Measurements from ENCODE around the gene CD2AP.

DNA sequence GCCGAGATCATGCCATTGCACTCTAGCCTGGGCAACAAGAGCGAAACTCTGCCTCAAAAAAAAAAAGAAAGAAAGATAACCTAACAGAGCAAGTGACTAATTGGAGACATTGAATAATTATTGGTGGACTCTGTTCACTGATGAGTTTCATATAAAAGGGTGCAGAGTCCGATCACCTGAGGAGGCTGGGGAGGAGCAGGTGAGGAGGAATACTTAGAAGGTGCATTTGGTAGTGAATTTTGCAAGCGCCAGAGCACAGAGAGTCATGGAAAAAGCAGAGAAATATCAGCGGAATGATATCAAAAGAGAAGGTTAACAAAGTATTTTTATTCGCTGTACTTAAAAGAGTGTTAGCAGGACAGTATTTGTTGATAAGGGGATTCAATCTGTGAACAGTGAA lies 44.4 kb downstream of the CD2AP start:
- TF ChIP-seq EZH2 (IDR thresholded peaks at IDR 0.05; ENCODE audit: insufficient read depth, poor library complexity, severe bottlenecking) (no peak), EZH2phosphoT487 (IDR thresholded peaks at IDR 0.05; ENCODE audit: insufficient read depth, low read depth) (no peak)
